Dedifferentiated amniotic fluid mesenchymal stem cell (primary cell): ENCODE data around the gene MYH9.
A peak's percentile ranks its signal among the peaks of the same experiment; 100 is the strongest.

Experiments
- DNase-seq: peaks from one replicate; pipeline ENCODE4 v3.0.0-alpha.2; 2016; ENCODE audit errors: extremely low spot score

MYH9 gene

GRCh38 chr22:36331306-36331911, 56.4 kb downstream of the MYH9 start:
- DNase-seq: no peak

- DNase-seq: peak; percentile 51
These were observed 57.0 kb downstream of the MYH9 start for GRCh38 chr22:36330655-36331305.

GRCh38 chr22:36330127-36330526, 57.6 kb downstream of the MYH9 start:
- DNase-seq: no peak

GRCh38 chr22:36329254-36330078, 58.3 kb downstream of the MYH9 start:
- DNase-seq: peak; percentile 66

GRCh38 chr22:36328635-36329253, 59.0 kb downstream of the MYH9 start:
- peak; percentile 85 for DNase-seq

- DNase-seq: no peak
These were observed 59.7 kb downstream of the MYH9 start for GRCh38 chr22:36327922-36328551.

- DNase-seq: no peak
These were observed 61.3 kb downstream of the MYH9 start for GRCh38 chr22:36326178-36327161.

- DNase-seq: peak; percentile 85
These were observed 62.4 kb downstream of the MYH9 start for GRCh38 chr22:36325154-36326031.

- no peak for DNase-seq
These were observed 63.4 kb downstream of the MYH9 start for GRCh38 chr22:36324414-36324813.

GRCh38 chr22:36323855-36324331, 63.9 kb downstream of the MYH9 start:
- DNase-seq: no peak

GRCh38 chr22:36323182-36323854, 64.4 kb downstream of the MYH9 start:
- no peak for DNase-seq

GRCh38 chr22:36322602-36322915, 65.2 kb downstream of the MYH9 start:
- no peak for DNase-seq

GRCh38 chr22:36321797-36322601, 65.8 kb downstream of the MYH9 start:
- no peak for DNase-seq

GRCh38 chr22:36320553-36320952, 67.2 kb downstream of the MYH9 start:
- DNase-seq: no peak

GRCh38 chr22:36319595-36320497, 67.9 kb downstream of the MYH9 start:
- no peak for DNase-seq

GRCh38 chr22:36318442-36318841, 69.3 kb downstream of the MYH9 start:
- no peak for DNase-seq

- no peak for DNase-seq
These were observed 70.0 kb downstream of the MYH9 start for GRCh38 chr22:36317658-36318271.
